Hematopoietic multipotent progenitor cell treated with erythropoietin and hydrocortisone succinate and interleukin-3 and kit ligand, for 6 days (in vitro differentiated cells): ENCODE measurements around the gene CHST8.

Experiments used
- DNase-seq: peaks from one replicate; pipeline ENCODE4 v3.0.0-alpha.2; 2015

CHST8 gene

GRCh38 chr19:33773704-33774624 is 152.2 kb downstream of the CHST8 start:
- no peak for DNase-seq

GRCh38 chr19:33774751-33775150 is 153.0 kb downstream of the CHST8 start:
- no peak for DNase-seq

- no peak for DNase-seq
Observed at GRCh38 chr19:33775731-33776487, 154.2 kb downstream of the CHST8 start.

- no peak for DNase-seq
Observed at GRCh38 chr19:33777351-33777750, 155.6 kb downstream of the CHST8 start.

GRCh38 chr19:33777753-33778088 is 156.0 kb downstream of the CHST8 start:
- DNase-seq, result no peak

- DNase-seq, result peak; percentile 86
Observed at GRCh38 chr19:33778089-33778791, 156.5 kb downstream of the CHST8 start.

GRCh38 chr19:33779849-33780248 is 158.1 kb downstream of the CHST8 start:
- no peak for DNase-seq

- DNase-seq, result no peak
Observed at GRCh38 chr19:33780251-33780650, 158.5 kb downstream of the CHST8 start.

GRCh38 chr19:33780746-33781145 is 159.0 kb downstream of the CHST8 start:
- no peak for DNase-seq

GRCh38 chr19:33781415-33781935 is 159.7 kb downstream of the CHST8 start:
- DNase-seq, result no peak

- DNase-seq, result no peak
Observed at GRCh38 chr19:33781996-33782395, 160.2 kb downstream of the CHST8 start.

- DNase-seq, result no peak
Observed at GRCh38 chr19:33784432-33784831, 162.7 kb downstream of the CHST8 start.

- DNase-seq, result no peak
Observed at GRCh38 chr19:33785795-33786194, 164.0 kb downstream of the CHST8 start.

- DNase-seq, result no peak
Observed at GRCh38 chr19:33788676-33789075, 166.9 kb downstream of the CHST8 start.

- no peak for DNase-seq
Observed at GRCh38 chr19:33789344-33789743, 167.6 kb downstream of the CHST8 start.

- no peak for DNase-seq
Observed at GRCh38 chr19:33794683-33795369, 173.1 kb downstream of the CHST8 start.

GRCh38 chr19:33795370-33796163 is 173.8 kb downstream of the CHST8 start:
- peak; percentile 84 for DNase-seq

GRCh38 chr19:33796164-33796875 is 174.6 kb downstream of the CHST8 start, which contains the start of gene KCTD15:
KCTD15 (plus strand) TSS chr19:33796870; CDS start chr19:33800455, 3,585 bp downstream.
- peak; percentile 65 for DNase-seq

GRCh38 chr19:33797802-33798671 is 176.3 kb downstream of the CHST8 start:
- peak; percentile 85 for DNase-seq

GRCh38 chr19:33798681-33799111 is 176.9 kb downstream of the CHST8 start:
- DNase-seq, result no peak
